Astrocyte (in vitro differentiated cells and primary cell): ENCODE data around the gene TM9SF4.

Experiments used
- CTCF ChIP-seq: IDR thresholded peaks from 2 replicates; pipeline ENCODE4 v1.5.1; 2011; ENCODE audit warnings: low read depth, mild to moderate bottlenecking, inconsistent platforms, low read length, moderate library complexity; ENCODE audit not compliant: insufficient read depth
- EZH2 ChIP-seq: IDR thresholded peaks from 2 replicates; pipeline ENCODE4 v1.6.1; 2012; ENCODE audit warnings: mild to moderate bottlenecking, low read length, inconsistent platforms; ENCODE audit not compliant: insufficient read depth

- TF ChIP-seq CTCF (no peak), EZH2 (no peak)
Observed at GRCh38 chr20:32193996-32194395, 84.5 kb downstream of the TM9SF4 start.
